K562 (cell line): Measurements from ENCODE around the gene TMEM45B. TPM values are rescaled to one million over a fixed set of nuclear protein-coding genes. Genes with fewer than 3 reads are reported as not detected.

ENCODE experiments used
- ATAC-seq: fragments of 200-7000 bp; cut with Tn5 transposase; 3 replicates; pipeline ENCODE4 v1.9.1; 2020; ENCODE audit warnings: moderate library complexity
- BruUV-seq: library from RNA; stranded (reverse); fragments of 400-500 nt; replicated peaks from 2 replicates; lab custom pipeline; 2021; lab: Mats Ljungman, UMichigan
- CTCF ChIA-PET: fragments of 300-600 bp; formaldehyde crosslinking; extraction: SDS; loops from one replicate; lab custom pipeline; 2021; ENCODE audit warnings: low intra/inter-chr PET ratio; lab: Yijun Ruan, JAX
- POLR2A ChIA-PET: fragments of 300-600, 350-650 bp; sonication (Branson Sonifier 250); formaldehyde crosslinking; extraction: SDS; loops from one replicate; lab custom pipeline; 2021; ENCODE audit warnings: antibody characterized with exemption, inconsistent platforms; lab: Yijun Ruan, JAX
- DNase-seq, 4 experiments: peaks; one replicate each; pipeline versions ENCODE4 v3.0.0 to v3.0.0-alpha.2; 2011 to 2018; ENCODE audit warnings: low spot score in 3 of 4, mixed read lengths in 3 of 4; ENCODE audit errors: extremely low read depth in 1 of 4
- FAIRE-seq: peaks from 2 replicates; lab custom pipeline; 2011; peaks lifted over from hg19 to GRCh38; lab: Jason Lieb, UNC
- H2AFZ ChIP-seq: 2 replicates; pipeline ENCODE4 v1.6.0; 2011; ENCODE audit warnings: low read depth, low read length, control low read depth, inconsistent platforms
- H3K27ac ChIP-seq: fragments of 200-600 bp; 3 replicates; pipeline ENCODE4 v1.8.0; 2011; ENCODE audit warnings: low read depth, mild to moderate bottlenecking, control low read depth, inconsistent platforms, low read length, moderate library complexity, mixed read lengths; ENCODE audit errors: extremely low read depth
- H3K27me3 ChIP-seq, 2 experiments: fragments of 300-600 bp in 1 of 2; 2 replicates in 1 of 2; 3 replicates in 1 of 2; pipeline versions ENCODE4 v1.6.0 to v1.8.0; 2011; ENCODE audit warnings: inconsistent platforms in 2 of 2, low read length in 2 of 2, mild to moderate bottlenecking in 1 of 2, mixed read lengths in 1 of 2, moderate library complexity in 1 of 2; ENCODE audit not compliant: control insufficient read depth in 2 of 2, insufficient read depth in 2 of 2
- H3K36me3 ChIP-seq: fragments of 300-600 bp; 3 replicates; pipeline ENCODE4 v1.8.0; 2011; ENCODE audit warnings: mild to moderate bottlenecking, low read length, inconsistent platforms; ENCODE audit not compliant: control insufficient read depth, insufficient read depth
- H3K4me1 ChIP-seq, 2 experiments: fragments of 200-600 bp in 1 of 2; replicated peaks in 1 of 2; 2 replicates in 1 of 2; 3 replicates in 1 of 2; pipeline versions ENCODE4 v1.5.1 to v1.8.0; 2011; ENCODE audit warnings: inconsistent platforms in 2 of 2, low read length in 2 of 2, mild to moderate bottlenecking in 1 of 2, mixed read lengths in 1 of 2, moderate library complexity in 1 of 2; ENCODE audit not compliant: control insufficient read depth in 2 of 2, insufficient read depth in 2 of 2
- H3K4me2 ChIP-seq: 2 replicates; pipeline ENCODE4 v1.6.1; 2011; ENCODE audit warnings: low read length, control low read depth, inconsistent platforms, mixed read lengths; ENCODE audit not compliant: insufficient read depth
- H3K4me3 ChIP-seq: fragments of 200-600 bp; sonication (generic), shearing (Covaris generic); 2 replicates; pipeline ENCODE4 v1.5.1; 2016; ENCODE audit warnings: control low read depth, inconsistent platforms
- H3K79me2 ChIP-seq: fragments of 200-600 bp; 3 replicates; pipeline ENCODE4 v1.8.0; 2011; ENCODE audit warnings: low read length, inconsistent platforms; ENCODE audit not compliant: control insufficient read depth, insufficient read depth
- H3K9ac ChIP-seq, 2 experiments: 2 replicates each; pipeline versions ENCODE4 v1.6.0 to v1.6.1; 2011; ENCODE audit warnings: low read depth in 2 of 2, low read length in 2 of 2, control low read depth in 1 of 2, inconsistent platforms in 1 of 2, mild to moderate bottlenecking in 1 of 2, mixed read lengths in 1 of 2; ENCODE audit not compliant: insufficient read depth in 1 of 2
- H3K9me1 ChIP-seq: one replicate; pipeline ENCODE4 v1.6.0; 2011; ENCODE audit warnings: inconsistent platforms, mild to moderate bottlenecking, low read length, moderate library complexity; ENCODE audit not compliant: control insufficient read depth, insufficient read depth
- H3K9me3 ChIP-seq: replicated peaks from 2 replicates; pipeline ENCODE4 v1.5.1; 2011; ENCODE audit warnings: low read depth, low read length, inconsistent platforms; ENCODE audit not compliant: control insufficient read depth, insufficient read depth
- H4K20me1 ChIP-seq: replicated peaks from 2 replicates; pipeline ENCODE4 v1.6.1; 2011; ENCODE audit warnings: low read length, inconsistent platforms, mixed read lengths; ENCODE audit not compliant: control insufficient read depth, insufficient read depth
- CHCHD3 ChIP-seq: fragments of 250-450 bp; sonication (Bioruptor Pico); IDR thresholded peaks from 2 replicates; pipeline ENCODE4 v2.1.2; 2022; ENCODE audit warnings: mild to moderate bottlenecking
- GTF2E2 ChIP-seq: fragments of 200-800 bp; sonication (Bioruptor generic); IDR thresholded peaks from 2 replicates; pipeline ENCODE4 v1.6.1; 2016; ENCODE audit warnings: missing genetic modification characterization, missing compliant biosample characterization
- HCFC1 ChIP-seq: IDR thresholded peaks from 2 replicates; pipeline ENCODE4 v1.6.1; 2012; ENCODE audit warnings: low read depth, low read length, improper control_type of control experiment
- MYBL2 ChIP-seq, 2 experiments: fragments of 450-650 bp in 1 of 2; sonication (generic) in 1 of 2; formaldehyde crosslinking in 1 of 2; IDR thresholded peaks; 2 replicates each; pipeline versions ENCODE4 v1.6.1 to v1.8.1; 2017 to 2022; ENCODE audit warnings: borderline replicate concordance in 1 of 2, inconsistent platforms in 1 of 2, low read depth in 1 of 2, mild to moderate bottlenecking in 1 of 2, missing genetic modification reagents in 1 of 2, moderate library complexity in 1 of 2
- RAD51 ChIP-seq: fragments of 450-650 bp; IDR thresholded peaks from 2 replicates; pipeline ENCODE4 v1.7.1; 2016; ENCODE audit warnings: low read depth, mild to moderate bottlenecking, borderline replicate concordance
- RHOXF2B ChIP-seq: fragments of 250-450 bp; sonication (Bioruptor Pico); conservative IDR thresholded peaks from 2 replicates; pipeline ENCODE4 v1.5.1; 2021
- SMAD4 ChIP-seq: fragments of 250-450 bp; sonication (Bioruptor Pico); conservative IDR thresholded peaks from 2 replicates; pipeline ENCODE4 v1.8.0; 2021; ENCODE audit warnings: inconsistent platforms, mild to moderate bottlenecking, moderate library complexity
- SNIP1 ChIP-seq: fragments of 450-650 bp; IDR thresholded peaks from 2 replicates; pipeline ENCODE4 v1.7.1; 2017; ENCODE audit warnings: low read depth, mild to moderate bottlenecking
- STAT5A ChIP-seq: IDR thresholded peaks from 2 replicates; pipeline ENCODE4 v1.6.1; 2012; ENCODE audit warnings: low read length, inconsistent platforms, borderline replicate concordance
- WHSC1 ChIP-seq: IDR thresholded peaks from one replicate; pipeline ENCODE4 v1.6.1; 2012; ENCODE audit warnings: low read length, control low read depth, inconsistent platforms
- WGBS: fragments of 100-300 bp; shearing (Covaris generic); methylation state at CpG from one replicate; pipeline ENCODE4 v1.1.6; 2016; ENCODE audit warnings: low coverage, mixed read lengths; ENCODE audit not compliant: insufficient coverage; ENCODE audit errors: missing lambda C conversion rate; 5-methylcytosine and 5-hydroxymethylcytosine counted together
- in situ Hi-C: fragments of 300-500 bp; cut with MboI; formaldehyde crosslinking; loops from 4 replicates; pipeline ENCODE4 v1.15.0; 2018; ENCODE audit warnings: inconsistent platforms, mixed read lengths
- intact Hi-C: fragments of 100-400 bp; cut with micrococcal nuclease; formaldehyde crosslinking; loops from 2 replicates; pipeline ENCODE4 v1.14.2; 2022
- polyA plus RNA-seq, 8 experiments: library from polyadenylated mRNA; depleted of rRNA in 4 of 8; stranded (reverse) in 5 of 8; unstranded in 3 of 8; fragments of >200 nt; fragmentation: Nextera tagmentation in 2 of 8; fragmentation: Illumina TruSeq in 1 of 8; extraction: Ambion mirVana in 2 of 8; extraction: Trizol in 1 of 8; gene quantifications; 2 replicates each; pipeline versions ENCODE4 v1.2.1 to v1.2.3, GENCODE V29; 2011 to 2014; ENCODE audit warnings: inconsistent platforms in 1 of 8, missing spikeins in 1 of 8
- total RNA-seq, 7 experiments: library from RNA; depleted of rRNA in 6 of 7; stranded (reverse); fragments of >200 nt in 6 of 7; fragmentation: Illumina TruSeq in 2 of 7; extraction: Trizol in 2 of 7; gene quantifications; 2 replicates each; pipeline versions ENCODE4 v1.2.1 to v1.2.3, GENCODE V29; 2011 to 2021; ENCODE audit warnings: low replicate concordance in 1 of 7
- TF ChIP-seq, protein P1 (sequence below): sonication (generic); formaldehyde crosslinking; IDR thresholded peaks from 2 replicates; pipeline ENCODE4 v1.8.1; 2022; ENCODE audit warnings: missing genetic modification reagents
- TF ChIP-seq, protein P2 (sequence below), 2 experiments: fragments of 150-350 bp in 1 of 2; IDR thresholded peaks; 2 replicates each; pipeline ENCODE4 v1.6.1; 2012 to 2016; ENCODE audit warnings: low read depth in 2 of 2, low read length in 2 of 2, mild to moderate bottlenecking in 1 of 2, moderate library complexity in 1 of 2

TMEM45B gene
- total and polyA plus RNA-seq, 9 of the 15 experiments (the other 6 are each of a cell fraction or from before 2014, with no cell fraction given), result 0.07 TPM; not detected in 8

DNA sequence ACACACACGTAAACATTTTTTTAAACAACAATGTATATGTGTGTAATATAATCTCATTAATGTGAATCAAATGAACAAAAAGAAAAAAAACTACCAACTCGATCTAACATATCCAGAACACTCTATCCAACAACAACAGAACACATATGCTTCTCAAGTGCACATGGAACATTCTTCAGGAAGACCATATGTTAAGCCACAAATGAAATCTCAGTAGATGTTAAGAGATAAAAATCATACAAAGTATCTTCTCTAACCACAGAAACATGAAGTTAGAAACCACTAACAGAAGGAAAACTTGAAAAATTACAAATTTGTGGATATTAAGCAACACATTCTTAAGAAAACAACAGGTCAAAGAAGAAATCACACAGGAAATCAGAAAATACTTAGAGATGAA, 25.5 kb upstream of the TMEM45B start:
- DNase-seq, result no peak
- Histone ChIP-seq H3K27me3 (no peaks in the 10 kb centered on the region), H4K20me1 (no peaks in the 10 kb centered on the region), H3K36me3 (no peaks in the 10 kb centered on the region), H3K27ac (no peak overlapping the region), H3K9me3 (no peaks in the 10 kb centered on the region), H3K79me2 (no peaks in the 10 kb centered on the region), H3K9ac (no peak overlapping the region), H2AFZ (no peak overlapping the region), H3K4me3 (no peak overlapping the region), H3K4me1 (no peaks in the 10 kb centered on the region), H3K4me2 (no peak overlapping the region), H3K9me1 (no peaks in the 10 kb centered on the region)
- TF ChIP-seq HCFC1, result no peak
- no peak for TF ChIP-seq RAD51
- TF ChIP-seq CHCHD3 (CRISPR knock-in tag), result no peak
- TF ChIP-seq SMAD4, result no peak
- no peak for TF ChIP-seq GTF2E2 (tag)
- no peak for TF ChIP-seq STAT5A
- TF ChIP-seq, protein P1, sequence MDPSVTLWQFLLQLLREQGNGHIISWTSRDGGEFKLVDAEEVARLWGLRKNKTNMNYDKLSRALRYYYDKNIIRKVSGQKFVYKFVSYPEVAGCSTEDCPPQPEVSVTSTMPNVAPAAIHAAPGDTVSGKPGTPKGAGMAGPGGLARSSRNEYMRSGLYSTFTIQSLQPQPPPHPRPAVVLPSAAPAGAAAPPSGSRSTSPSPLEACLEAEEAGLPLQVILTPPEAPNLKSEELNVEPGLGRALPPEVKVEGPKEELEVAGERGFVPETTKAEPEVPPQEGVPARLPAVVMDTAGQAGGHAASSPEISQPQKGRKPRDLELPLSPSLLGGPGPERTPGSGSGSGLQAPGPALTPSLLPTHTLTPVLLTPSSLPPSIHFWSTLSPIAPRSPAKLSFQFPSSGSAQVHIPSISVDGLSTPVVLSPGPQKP (CRISPR knock-in tag), result no peak
- TF ChIP-seq, protein P2, sequence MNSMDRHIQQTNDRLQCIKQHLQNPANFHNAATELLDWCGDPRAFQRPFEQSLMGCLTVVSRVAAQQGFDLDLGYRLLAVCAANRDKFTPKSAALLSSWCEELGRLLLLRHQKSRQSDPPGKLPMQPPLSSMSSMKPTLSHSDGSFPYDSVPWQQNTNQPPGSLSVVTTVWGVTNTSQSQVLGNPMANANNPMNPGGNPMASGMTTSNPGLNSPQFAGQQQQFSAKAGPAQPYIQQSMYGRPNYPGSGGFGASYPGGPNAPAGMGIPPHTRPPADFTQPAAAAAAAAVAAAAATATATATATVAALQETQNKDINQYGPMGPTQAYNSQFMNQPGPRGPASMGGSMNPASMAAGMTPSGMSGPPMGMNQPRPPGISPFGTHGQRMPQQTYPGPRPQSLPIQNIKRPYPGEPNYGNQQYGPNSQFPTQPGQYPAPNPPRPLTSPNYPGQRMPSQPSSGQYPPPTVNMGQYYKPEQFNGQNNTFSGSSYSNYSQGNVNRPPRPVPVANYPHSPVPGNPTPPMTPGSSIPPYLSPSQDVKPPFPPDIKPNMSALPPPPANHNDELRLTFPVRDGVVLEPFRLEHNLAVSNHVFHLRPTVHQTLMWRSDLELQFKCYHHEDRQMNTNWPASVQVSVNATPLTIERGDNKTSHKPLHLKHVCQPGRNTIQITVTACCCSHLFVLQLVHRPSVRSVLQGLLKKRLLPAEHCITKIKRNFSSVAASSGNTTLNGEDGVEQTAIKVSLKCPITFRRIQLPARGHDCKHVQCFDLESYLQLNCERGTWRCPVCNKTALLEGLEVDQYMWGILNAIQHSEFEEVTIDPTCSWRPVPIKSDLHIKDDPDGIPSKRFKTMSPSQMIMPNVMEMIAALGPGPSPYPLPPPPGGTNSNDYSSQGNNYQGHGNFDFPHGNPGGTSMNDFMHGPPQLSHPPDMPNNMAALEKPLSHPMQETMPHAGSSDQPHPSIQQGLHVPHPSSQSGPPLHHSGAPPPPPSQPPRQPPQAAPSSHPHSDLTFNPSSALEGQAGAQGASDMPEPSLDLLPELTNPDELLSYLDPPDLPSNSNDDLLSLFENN (IDR thresholded peaks at IDR 0.05; ENCODE audit: low read depth in 2 of 2, low read length in 2 of 2), result no peak
- no peak for TF ChIP-seq WHSC1
- TF ChIP-seq SNIP1, result no peak
- no peak for TF ChIP-seq MYBL2 (IDR thresholded peaks at IDR 0.05; ENCODE audit: low read depth)
- TF ChIP-seq MYBL2 (CRISPR knock-in tag; IDR thresholded peaks at IDR 0.05; ENCODE audit: borderline replicate concordance), result no peak
- no peak for TF ChIP-seq RHOXF2B (CRISPR knock-in tag)
- no peak for ATAC-seq
- in situ Hi-C loops (no loop called here), intact Hi-C loops (no loop called here)
- ChIA-PET POLR2A (no interaction called here), CTCF (no interaction called here)
- FAIRE-seq, result no peak
- WGBS, result 0% methylated on average over 2 of the region's 2 CpGs
- no TSS peak for BruUV-seq
